OCI-M2 (cell line): ENCODE data around the gene TUBB2B.

Source experiments
- DNase-seq: peaks from one replicate; lab custom pipeline; 2025; ENCODE audit not compliant: unreplicated experiment; lab: John Stamatoyannopoulos, UW

The TUBB2B gene

DNA sequence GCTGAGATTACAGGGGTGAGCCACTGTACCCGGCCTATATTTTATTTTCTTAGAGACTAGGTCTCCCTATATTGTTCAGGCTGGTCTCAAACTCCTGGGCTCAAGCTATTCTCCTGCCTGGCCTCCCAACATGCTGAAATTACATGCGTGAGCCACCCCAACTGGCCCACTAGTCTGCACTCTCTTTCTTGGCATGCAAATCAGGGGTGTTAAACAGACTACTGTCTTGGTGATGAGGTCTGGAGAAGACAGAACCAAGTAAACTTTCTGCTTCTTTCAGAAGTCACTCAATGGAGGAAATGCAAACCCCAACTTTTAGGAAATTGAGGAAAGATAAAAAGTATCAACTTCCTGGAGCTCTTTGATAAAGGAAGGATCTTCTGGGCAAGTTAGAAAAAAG, 8.0 kb upstream of the TUBB2B start:
- DNase-seq, result no peak

GRCh38 chr6:3233904-3234303, 6.5 kb upstream of the TUBB2B start:
- DNase-seq, result no peak

GRCh38 chr6:3233321-3233720, 5.9 kb upstream of the TUBB2B start:
- DNase-seq, result no peak

DNA sequence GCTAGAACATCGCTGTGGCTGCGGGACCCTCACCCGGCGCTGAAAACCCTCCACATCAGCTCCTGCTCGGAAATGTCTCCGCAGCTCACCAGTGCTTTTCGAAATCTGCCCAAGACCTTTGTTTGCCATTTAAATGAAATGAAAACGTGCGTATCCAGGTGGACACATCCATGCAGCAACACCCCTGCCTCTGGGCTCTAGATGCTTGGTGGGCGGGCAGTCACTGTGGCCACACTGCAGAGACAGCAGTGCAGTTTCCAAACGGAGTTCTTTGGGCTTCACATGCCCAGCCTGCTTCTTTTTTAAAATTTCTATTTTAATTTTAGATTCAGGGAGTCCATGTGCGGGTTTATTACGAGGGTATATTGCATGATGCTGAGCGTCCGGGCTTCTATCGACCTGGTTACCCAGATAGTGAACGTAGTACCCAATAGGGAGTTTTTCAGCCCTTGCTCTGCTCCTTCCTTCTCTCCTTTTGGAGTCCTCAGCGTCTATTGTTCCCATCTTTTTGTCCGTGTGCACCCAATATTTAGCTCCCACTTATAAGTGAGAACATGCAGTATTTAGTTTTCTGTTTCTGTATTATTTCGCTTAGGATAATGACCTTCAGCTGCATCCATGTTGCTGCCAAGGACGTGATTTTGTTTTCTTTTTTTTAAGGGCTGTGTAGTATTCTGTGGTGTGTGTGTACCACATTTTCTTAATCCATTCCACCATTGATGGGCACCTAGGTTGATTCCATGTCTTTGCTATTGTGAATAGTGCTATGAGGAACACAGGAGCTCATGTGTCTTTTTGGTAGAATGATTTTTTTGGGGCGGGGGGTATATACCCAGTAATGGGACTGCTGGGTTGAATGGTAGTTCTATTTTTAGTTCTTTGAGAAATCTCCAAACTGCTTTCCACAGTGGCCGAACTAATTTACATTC, 4.8 kb upstream of the TUBB2B start:
- DNase-seq, result no peak

DNA sequence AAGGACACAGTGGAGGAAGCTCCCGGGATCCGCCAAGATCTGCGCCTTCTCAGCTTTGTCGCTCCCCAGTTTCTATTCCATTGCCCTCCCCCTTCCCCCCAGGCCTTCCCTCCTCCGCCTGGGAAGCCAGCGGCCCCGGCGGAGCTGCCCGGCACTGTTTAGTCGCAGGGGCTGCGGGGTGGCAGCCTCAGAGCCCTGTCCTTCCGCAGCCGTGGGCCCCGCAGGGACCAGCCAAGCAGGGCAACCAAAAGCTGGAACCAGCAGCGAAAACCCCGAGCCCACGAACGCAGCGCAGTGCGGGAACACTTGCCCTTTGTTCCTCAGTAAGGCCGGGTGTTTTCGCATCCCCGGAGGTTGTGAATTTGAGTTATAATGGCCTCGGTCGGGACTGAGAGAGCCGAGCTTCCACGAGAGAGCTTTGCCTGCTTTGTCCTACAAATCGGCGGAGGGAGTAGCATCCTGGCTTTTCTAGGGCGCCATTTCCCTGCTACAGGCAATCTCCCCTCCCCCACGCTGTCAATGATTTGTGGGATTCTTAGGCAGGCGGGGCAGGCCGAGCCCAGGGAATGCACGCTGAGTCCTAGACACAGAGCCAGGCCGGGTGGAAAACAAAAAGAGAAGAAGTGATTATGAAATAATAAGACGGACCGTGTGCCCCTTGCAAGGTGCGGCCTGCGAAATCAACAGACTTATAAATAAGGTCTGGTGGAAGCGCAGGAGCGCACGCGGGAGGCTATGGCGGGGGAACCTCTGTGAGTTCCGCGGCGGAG, 4.0 kb upstream of the TUBB2B start:
- no peak for DNase-seq

- DNase-seq, result no peak
Measured at GRCh38 chr6:3230900-3231246, 3.4 kb upstream of the TUBB2B start.

- no peak for DNase-seq
Measured at GRCh38 chr6:3230256-3230882, 2.9 kb upstream of the TUBB2B start.

GRCh38 chr6:3229566-3230178, 2.2 kb upstream of the TUBB2B start:
- no peak for DNase-seq

GRCh38 chr6:3228771-3229565, 1.5 kb upstream of the TUBB2B start:
- DNase-seq, result no peak

GRCh38 chr6:3228046-3228671, 706 bp upstream of the TUBB2B start:
- no peak for DNase-seq

- no peak for DNase-seq
Measured at GRCh38 chr6:3226481-3227362, 731 bp downstream of the TUBB2B start.

DNA sequence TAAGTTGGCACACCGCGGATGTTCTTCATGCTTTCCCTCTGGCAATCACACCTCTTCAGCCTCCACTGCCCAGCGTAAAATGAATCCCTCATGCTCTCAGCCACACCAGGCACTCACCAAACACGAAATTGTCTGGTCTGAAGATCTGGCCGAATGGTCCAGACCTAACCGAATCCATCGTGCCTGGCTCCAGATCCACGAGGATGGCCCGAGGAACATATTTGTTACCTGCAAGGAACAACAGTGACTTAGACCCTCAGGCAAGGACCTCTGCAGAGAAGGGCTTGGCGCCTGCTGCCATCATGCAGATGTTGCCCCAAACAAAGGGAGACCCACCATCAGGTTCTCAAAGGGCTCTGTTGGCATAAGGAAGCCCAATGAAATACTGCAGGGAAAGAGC, 1.4 kb downstream of the TUBB2B start:
- DNase-seq, result no peak

DNA sequence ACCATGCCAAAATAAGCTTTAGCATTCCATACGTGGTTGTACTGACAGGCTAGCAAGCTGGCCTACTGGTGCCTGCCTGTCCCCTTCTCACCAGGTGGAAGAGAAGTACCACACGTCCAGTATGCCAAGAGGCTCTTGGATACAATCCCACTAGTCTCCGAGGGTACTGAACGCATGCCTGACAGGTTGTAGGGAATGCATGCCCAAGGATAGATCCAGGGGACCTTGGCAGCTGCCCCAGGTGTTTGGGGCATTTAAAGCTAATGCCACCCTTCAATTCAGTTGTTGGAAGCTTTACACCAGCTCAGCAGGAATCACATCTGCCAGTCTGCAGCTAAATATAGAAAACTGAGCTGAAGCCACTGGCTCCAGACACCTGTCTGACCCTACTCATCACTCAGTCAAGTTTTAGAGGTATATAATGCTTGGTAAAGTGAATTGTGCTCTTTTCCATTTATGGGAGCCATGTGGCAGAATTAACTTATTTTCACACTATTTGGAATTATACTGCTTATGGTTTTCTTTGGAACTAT, 4.9 kb downstream of the TUBB2B start:
- DNase-seq, result no peak

- no peak for DNase-seq
Measured at GRCh38 chr6:3221578-3221977, 5.9 kb downstream of the TUBB2B start.

GRCh38 chr6:3220366-3220765, 7.1 kb downstream of the TUBB2B start:
- DNase-seq, result no peak

DNA sequence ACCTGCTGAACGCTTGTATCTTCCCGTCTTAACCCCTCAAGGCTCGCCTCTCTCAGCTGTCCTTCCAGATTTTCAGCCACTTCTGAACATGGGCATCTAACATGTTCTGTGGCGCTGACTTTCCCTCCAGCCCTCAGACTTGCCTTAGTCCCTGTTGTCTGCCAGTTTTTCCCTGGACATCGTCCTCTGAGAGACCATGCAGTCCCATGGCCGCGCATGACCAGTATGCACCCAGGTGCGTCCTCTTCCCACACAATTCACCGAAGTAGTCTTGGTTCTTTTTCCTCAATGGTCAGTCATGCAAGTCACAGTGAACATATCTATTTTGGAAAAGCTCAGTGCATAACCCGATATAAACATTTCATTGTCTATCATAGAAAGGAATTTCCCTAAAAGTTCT, 9.2 kb downstream of the TUBB2B start:
- DNase-seq, result no peak

DNA sequence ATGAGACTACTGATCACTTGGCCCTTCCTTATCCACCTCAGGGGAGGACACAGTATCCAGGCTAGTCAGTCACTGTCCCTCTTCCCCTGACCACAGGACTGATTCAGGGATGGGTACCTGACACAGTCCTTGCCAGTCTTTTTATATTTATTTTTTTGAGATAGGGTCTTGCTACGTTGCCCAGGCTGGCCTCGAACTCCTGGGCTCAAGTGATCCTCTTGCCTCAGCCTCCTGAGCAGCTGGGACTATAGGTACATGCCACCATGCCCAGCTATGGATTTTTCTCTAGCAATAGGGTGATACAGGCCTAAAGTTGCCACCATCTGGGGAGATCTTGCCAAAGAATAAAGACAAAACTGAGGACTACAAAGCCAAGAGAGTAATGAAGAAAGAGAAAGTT, 10.2 kb downstream of the TUBB2B start:
- no peak for DNase-seq

DNA sequence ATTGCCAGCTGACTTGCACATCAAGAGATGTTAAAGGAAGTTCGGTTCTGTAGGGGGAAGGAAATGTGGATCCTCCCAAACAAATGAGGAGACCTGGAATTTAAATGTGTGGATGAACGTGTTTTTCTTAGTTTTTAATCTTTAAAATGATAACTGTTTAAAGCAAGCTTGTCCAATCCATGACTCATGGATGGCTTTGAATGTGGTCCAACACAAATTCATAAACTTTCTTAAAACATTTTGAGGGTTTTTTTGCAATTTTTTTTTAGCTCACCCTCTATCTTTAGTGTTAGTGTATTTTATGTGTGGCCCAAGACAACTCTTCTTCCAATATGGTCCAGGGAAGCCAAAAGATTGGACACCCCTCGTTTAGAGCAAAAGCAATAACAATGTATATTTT, 12.6 kb downstream of the TUBB2B start:
- no peak for DNase-seq

DNA sequence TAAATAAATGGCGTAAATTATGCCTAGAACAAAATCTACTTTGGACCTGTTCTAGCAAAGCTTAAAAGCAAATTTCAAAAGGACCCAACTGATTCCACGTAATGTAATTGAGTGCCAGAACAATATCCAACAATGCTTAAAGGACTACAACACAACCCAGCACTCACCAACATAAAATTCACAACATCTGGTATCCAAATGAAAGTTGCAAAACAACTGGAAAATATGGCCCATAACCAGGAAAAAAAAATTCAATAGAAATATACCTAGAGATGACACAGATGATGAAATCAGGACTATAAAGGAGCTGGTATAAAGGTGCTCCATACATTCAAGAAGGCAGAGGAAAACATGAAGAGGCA, 14.1 kb downstream of the TUBB2B start:
- DNase-seq, result no peak
